Measurements from ENCODE around the gene SRL. TPM values are rescaled to one million over a fixed set of nuclear protein-coding genes. Genes with fewer than 3 reads are reported as not detected.

SRL gene
- total and polyA plus RNA-seq, 2 of the 13 experiments (the other 11 are each of a cell fraction or from before 2014, with no cell fraction given) = 0.05 TPM; not detected in 1

- Histone ChIP-seq H3K4me1 (ENCODE audit: insufficient read depth, low read length) (peaks cover 9% of the 10 kb centered on the region), H3K27ac (ENCODE audit: extremely low read length, insufficient read depth, low read length) (peak overlapping the region; percentile 76), H4K20me1 (ENCODE audit: insufficient read depth, low read length) (no peaks in the 10 kb centered on the region), H3K9me3 (ENCODE audit: low read length) (no peaks in the 10 kb centered on the region), H3K9ac (ENCODE audit: insufficient read depth, low read depth, low read length) (peak overlapping the region; percentile 84), H3K27me3 (ENCODE audit: control insufficient read depth in 1 of 2, insufficient read depth in 2 of 2, low read length in 2 of 2) (peaks cover 0 to 4% of the 10 kb centered on the region in 2 experiments; a peak in 3 of 5 replicates), H3K79me2 (ENCODE audit: insufficient read depth, low read length) (no peaks in the 10 kb centered on the region), H3K4me3 (replicated peaks in 1 of 3; ENCODE audit: insufficient read depth in 1 of 3, low read depth in 2 of 3, low read length in 3 of 3) (peak overlapping the region; percentile 34 to 78 (median 68); a peak in 5 of 6 replicates), H3K36me3 (replicated peaks in 1 of 2; ENCODE audit: control insufficient read depth in 1 of 2, insufficient read depth in 2 of 2, low read length in 2 of 2) (no peaks in the 10 kb centered on the region), H2AFZ (ENCODE audit: low read length) (no peak overlapping the region), H3K4me2 (ENCODE audit: low read depth, low read length) (peak overlapping the region; percentile 87)
- 9% methylated on average over 24 of the region's 59 CpGs for WGBS (ENCODE audit: low lambda C conversion rate)
- TSS peak; percentile 69 for BruUV-seq (replicated peaks)
- in situ Hi-C loops (cut with HindIII; ENCODE audit: extremely low pct_ligation_motif_present, low pct_unique_long_range_greater_than_20kb) (no loop called here), intact Hi-C loops (cut with micrococcal nuclease; ENCODE audit: unreplicated experiment) (no loop called here)
- ChIA-PET POLR2A (interaction anchor here (0.7 to 1.7 kb wide), 10 partner anchors 9 to 172 kb away, joined by 3 to 15 read pairs (median 3); partner anchors contain the start of gene TFAP4), CTCF (ENCODE audit: low intra/inter-chr PET ratio, low total read pairs) (no interaction called here)
- DNase-seq (ENCODE audit: low spot score) (no peak), FAIRE-seq (no peak), ATAC-seq (no peak)
- TF ChIP-seq TCF7L2 (IDR thresholded peaks at IDR 0.05; ENCODE audit: low read depth, low read length) (no peak), ZBTB14 (CRISPR knock-in tag; IDR thresholded peaks at IDR 0.05) (peak; percentile 3; the same call in 1 of the 2 replicates), ZNF510 (CRISPR knock-in tag; IDR thresholded peaks at IDR 0.05; ENCODE audit: low read depth) (0 out of 2 replicates have a peak, but pooled peaks have one; percentile 6), PREB (CRISPR knock-in tag; IDR thresholded peaks at IDR 0.05) (0 out of 2 replicates have a peak, but pooled peaks have one; percentile 17), ZBTB46 (CRISPR knock-in tag; IDR thresholded peaks at IDR 0.05; ENCODE audit: borderline replicate concordance) (0 out of 2 replicates have a peak, but pooled peaks have one; percentile 39), NFKB2 (CRISPR knock-in tag; IDR thresholded peaks at IDR 0.05; ENCODE audit: borderline replicate concordance) (0 out of 2 replicates have a peak, but pooled peaks have one; percentile 11), KAT8 (CRISPR knock-in tag; IDR thresholded peaks at IDR 0.05) (0 out of 2 replicates have a peak, but pooled peaks have one; percentile 11), ZNF431 (CRISPR knock-in tag; IDR thresholded peaks at IDR 0.05; ENCODE audit: borderline replicate concordance, low read depth) (no peak; the same call in 1 of the 2 replicates), ARNT (IDR thresholded peaks at IDR 0.05) (no peak), TFAP4 (IDR thresholded peaks at IDR 0.05; ENCODE audit: borderline replicate concordance, low read depth) (peak; percentile 95), ARHGAP35 (CRISPR knock-in tag; IDR thresholded peaks at IDR 0.05; ENCODE audit: borderline replicate concordance) (no peak; the same call in 1 of the 2 replicates), ZFP91 (CRISPR knock-in tag; IDR thresholded peaks at IDR 0.05; ENCODE audit: borderline replicate concordance) (0 out of 2 replicates have a peak, but pooled peaks have one; percentile 1), FOXK2 (IDR thresholded peaks at IDR 0.05) (no peak), ZNF460 (CRISPR knock-in tag; IDR thresholded peaks at IDR 0.05; ENCODE audit: borderline replicate concordance) (no peak), NR0B2 (CRISPR knock-in tag; IDR thresholded peaks at IDR 0.05) (peak; percentile 3; the same call in 1 of the 2 replicates), SAP130 (CRISPR knock-in tag; IDR thresholded peaks at IDR 0.05; ENCODE audit: low read depth) (peak; percentile 87)
These were observed 57.7 kb downstream of the SRL start for GRCh38 chr16:4184038-4184702.

Measured in HepG2 (cell line).